HuH-7.5 (cell line): ENCODE results near the gene SLC3A2.
A peak's percentile ranks its signal among the peaks of the same experiment; 100 is the strongest.

Experiments
- DNase-seq: peaks from one replicate; pipeline ENCODE4 v3.0.0; 2011; ENCODE audit warnings: low spot score

The SLC3A2 gene

DNA sequence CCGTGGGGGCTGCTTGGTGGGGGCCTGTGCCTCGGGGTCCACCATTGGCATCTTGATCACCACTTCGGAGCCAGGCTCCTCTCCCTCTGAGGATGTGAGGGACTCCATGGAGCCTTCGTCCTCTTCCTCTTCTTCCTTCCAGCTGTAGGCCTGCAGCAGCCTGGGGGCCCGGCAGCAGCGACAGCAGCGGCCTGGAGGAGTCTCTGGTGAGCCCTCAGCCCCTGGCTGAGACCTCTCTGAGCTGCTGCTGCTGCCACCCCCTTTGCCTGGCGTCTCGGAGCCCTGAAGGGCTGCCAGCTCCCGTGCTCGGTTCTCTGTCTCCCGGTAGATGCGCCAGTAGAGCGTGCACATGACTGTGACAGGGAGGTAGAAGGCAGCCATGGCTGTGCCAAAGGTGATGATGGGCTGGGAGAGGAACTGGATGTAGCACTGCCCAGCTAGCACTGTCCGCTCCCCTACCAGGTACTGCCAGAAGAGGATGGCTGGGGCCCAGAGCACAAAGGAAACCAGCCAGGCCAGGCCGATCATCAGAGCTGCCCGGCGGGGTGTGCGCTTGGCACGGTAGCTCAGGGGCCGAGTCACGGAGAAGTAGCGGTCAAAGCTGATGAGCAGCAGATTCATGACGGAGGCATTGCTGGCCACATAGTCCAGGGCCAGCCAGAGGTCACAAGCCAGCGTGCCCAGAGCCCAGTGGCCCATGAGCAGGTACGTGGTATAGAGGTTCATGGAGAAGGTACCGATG, 29.6 kb downstream of the SLC3A2 start:
- no peak for DNase-seq

DNA sequence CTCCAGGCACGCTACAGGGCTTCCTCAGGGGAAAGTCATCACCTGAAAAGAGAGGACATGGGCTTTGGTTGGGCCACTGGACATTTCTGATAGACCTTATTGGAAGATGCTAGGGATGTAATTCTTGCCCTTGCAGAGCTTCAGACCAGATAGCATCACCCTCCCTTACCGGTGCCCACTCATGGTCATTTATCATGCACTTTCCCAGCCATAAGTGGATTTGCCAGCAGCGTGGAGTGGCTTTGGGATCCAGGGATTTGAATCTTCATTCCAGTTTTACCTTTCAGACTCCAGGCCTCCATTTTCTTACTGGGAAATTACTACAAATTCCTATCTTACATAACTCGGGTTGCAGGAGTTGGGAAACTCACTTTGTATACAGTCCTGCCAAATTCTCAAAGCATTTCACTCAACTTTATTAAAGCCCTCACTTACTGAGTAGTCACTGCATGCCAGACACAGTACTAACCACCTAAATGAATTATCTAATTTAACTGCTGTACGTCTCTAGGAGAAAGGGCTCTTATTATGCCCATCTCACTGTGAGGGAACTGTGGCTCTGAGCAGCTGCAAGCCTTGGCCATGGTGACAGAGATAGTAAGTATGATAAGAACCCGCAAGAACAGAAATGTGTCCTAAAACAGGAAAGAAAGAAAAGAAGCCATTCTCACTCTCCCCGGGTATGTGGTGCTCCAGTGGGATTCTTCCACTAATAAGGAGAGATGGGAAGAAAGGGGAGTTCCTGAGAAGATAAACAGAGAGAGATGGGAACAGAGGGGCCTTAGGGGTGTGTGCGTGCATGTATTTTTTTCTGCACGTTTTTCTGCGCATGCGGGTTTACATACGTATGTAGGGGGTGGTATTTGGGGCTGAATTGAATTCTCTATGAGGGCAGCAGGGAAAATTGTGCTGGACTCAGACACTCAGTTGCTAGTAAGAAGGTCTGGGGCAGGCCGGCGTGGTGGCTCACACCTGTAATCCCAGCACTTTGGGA, 30.7 kb downstream of the SLC3A2 start:
- DNase-seq: no peak

- no peak for DNase-seq
These were observed 31.6 kb downstream of the SLC3A2 start for GRCh38 chr11:62912268-62912667.

GRCh38 chr11:62914416-62914815, 33.7 kb downstream of the SLC3A2 start:
- DNase-seq: no peak

- DNase-seq: no peak
These were observed 37.3 kb downstream of the SLC3A2 start for GRCh38 chr11:62917906-62918502.

DNA sequence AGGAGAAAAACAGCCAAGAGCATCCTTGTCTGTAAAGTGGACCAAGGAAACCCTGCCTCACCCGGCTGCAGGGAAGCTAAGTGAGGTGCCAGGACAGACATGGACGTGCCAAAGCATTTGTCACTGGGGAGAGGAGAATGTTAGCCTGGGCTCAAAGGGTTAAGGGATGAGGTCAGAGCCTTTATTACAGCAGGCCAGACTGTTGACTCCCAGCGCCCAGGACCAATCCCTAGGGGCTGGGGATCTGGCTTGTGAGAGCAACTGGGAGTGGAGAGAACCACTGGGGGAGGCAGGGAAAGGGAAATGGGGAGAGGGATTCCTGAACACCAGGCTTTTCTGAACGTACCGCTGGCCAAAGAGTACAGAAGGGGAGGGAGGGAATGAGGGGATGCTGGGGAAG, 37.8 kb downstream of the SLC3A2 start:
- no peak for DNase-seq

DNA sequence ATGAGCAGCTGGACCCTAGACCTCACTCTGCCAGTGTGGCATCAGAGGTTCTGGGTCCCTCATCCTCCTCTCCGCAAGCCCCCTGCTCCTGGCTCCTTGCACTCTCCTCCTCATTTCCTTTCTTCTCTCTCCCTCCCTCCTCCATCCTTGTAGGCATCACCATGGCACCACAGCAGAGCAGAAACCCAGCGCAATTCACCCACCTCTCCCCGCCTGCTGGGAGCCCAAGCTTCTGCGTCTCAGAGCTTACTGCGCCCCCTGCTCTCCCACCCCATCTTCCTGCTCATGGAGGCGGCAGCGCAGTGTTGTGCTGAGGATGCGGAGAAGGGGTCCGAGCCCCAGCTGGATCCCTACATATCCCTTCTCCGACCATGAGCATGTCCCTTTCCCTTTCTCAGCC, 38.8 kb downstream of the SLC3A2 start:
- DNase-seq: no peak

GRCh38 chr11:62919898-62920640, 39.4 kb downstream of the SLC3A2 start:
- DNase-seq: no peak

DNA sequence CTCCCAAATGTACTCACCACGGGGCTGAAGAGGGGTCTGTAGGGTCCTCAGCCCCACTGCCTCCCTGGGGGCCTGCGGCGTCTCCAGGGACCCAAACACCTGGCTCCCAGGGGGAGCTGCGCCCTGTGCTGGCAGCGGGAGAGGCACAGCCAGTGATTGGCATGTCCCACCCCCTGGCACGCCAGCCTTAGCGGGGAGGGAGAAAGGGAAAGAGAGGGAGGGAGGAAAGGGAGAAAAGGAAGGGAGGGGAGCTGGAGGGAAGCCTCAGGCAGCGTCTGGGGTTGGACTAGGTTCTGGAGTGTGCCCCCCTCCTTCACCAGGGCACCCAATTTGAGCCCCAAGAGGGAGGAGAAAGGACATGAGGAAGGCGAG, 40.5 kb downstream of the SLC3A2 start, which contains the start of gene CHRM1:
TSS of gene CHRM1 (minus strand) at position 163 of the 372 bp plus-strand sequence. CDS start 10,263 bp downstream, outside the sequence.
- DNase-seq: no peak

DNA sequence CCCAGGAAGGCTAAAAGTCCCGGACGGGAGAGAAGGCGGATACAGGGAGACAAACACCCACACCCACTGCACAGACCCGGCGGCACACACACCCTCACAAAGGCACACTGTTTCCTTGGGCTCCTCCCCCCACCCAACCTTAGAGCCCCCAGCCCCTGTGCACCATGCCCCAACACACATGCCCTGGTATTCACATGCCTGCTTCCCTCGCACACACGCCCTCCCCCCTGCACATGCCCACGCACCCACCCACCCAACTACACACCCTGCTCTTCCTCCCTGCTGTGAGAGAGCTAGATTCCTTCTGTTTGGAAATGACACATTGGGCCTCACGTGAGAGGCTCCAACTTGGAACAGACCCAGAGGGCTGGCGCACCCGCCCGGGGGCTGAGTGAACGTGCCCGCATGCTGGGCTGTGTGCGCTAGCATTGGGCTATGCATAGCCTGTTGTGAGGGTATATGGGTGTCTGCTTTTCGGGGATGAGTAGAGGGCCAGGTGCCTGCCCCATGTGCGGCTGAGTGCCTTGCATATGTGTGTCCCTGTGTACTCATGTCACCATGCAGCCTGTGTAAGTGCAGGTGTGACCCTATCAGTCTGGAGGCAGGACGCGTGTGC, 41.0 kb downstream of the SLC3A2 start:
- no peak for DNase-seq

GRCh38 chr11:62922189-62922589, 41.5 kb downstream of the SLC3A2 start:
- DNase-seq: no peak

GRCh38 chr11:62922653-62923431, 42.1 kb downstream of the SLC3A2 start:
- no peak for DNase-seq

DNA sequence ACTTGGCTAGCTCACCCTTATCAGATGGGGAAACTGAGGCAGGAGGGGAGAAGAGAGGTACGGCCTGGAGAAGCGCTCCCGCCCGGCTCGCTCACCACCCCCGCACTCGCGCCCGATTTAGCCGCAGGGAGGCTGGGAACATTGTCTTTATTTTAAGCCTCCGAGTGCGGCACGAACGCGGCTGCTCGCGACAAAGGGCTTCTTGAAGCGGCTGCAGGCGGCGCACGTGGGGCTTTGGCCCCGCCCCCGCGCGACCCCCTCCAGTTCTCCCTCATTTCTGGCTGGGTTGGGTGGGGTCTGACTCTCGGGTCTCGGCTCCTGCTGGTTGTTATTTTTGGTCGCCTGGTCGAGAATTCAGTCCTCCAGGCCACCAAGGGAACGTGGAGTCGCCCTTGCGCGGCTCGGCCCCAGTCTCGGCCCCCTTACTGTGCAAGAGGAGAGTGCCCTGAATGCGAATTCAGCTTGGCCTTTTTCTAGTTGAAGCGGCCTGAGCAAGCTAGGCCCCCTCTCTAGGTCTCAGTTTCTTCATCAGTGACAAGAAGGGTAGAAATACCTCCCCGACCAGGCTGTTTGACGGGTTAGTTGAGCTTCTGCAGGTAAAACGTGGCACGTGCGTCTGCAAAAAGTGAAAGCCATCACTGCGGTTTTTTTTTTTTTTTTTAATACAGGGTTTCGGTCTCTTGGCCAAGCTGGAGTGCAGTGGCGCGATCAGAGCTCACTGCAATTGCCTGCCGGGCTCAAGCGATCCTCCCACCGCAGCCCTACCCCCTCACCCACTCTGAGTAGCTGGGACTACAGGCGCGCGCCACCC, 43.1 kb downstream of the SLC3A2 start:
- DNase-seq: no peak

DNA sequence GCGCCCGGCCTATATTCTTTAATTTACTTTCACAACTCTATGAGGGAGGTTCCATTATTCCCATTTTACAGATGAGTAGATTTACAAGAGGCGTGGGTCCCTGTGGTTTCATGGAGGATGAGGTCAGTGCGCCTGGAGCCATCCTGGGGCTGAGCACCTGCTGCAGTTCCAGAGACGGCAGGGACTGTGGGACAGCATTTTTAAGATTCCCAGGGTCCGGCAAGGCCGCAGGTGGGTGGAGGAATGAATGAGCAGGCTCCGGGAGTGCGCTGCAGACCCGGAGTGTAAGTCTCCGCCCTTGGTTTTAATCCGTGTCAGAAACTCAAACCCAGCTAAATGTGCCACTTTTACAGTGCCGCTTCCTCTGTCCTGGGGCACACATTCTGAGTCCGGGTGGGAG, 44.6 kb downstream of the SLC3A2 start:
- no peak for DNase-seq

DNA sequence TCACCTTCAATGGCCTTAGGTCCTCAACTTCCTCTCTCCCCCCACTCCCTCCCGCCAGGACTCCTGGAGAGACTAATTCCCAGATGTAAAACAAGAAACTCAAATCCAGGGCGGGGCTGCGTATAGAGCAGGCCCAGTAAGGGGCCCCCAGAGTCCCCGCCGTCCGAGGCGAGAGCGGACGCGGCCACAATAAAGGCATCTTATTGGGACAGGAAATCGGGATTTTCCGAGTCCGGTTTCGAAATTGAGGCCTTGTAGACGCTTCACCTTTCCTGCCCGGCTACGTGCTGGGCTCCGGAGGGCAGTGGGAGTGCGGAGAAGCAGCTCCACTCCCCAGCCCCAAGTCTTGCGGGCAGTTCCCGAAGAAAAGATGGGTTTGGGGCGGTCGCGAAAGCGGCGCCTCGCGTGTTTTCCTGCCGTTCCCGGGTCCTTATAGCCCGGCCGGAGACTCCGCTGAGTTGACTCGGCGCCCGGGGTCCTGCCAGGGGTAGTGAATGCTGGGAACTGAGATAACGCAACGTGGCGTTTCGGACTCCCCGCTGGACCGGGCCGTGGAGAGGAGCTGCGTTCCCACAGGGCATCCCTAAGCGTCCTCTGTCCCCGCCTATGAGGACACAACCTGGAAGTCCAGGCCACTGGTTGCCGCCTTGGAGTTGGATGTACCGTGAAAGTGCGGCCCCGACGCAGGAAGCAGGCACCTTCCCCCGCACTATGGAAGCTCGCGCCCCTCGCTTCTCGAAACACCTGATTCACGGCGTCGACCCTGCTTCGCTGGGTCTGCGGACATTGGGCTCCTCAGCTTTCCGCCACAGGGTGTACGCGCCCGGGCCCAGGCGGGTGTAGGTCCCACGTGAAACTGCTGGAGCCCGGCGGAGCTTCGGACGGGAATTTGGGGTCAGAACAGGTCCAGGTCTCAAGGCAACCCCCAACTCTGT, 45.3 kb downstream of the SLC3A2 start:
- DNase-seq: no peak

GRCh38 chr11:62926680-62927455, 46.2 kb downstream of the SLC3A2 start:
- peak; percentile 66 for DNase-seq

DNA sequence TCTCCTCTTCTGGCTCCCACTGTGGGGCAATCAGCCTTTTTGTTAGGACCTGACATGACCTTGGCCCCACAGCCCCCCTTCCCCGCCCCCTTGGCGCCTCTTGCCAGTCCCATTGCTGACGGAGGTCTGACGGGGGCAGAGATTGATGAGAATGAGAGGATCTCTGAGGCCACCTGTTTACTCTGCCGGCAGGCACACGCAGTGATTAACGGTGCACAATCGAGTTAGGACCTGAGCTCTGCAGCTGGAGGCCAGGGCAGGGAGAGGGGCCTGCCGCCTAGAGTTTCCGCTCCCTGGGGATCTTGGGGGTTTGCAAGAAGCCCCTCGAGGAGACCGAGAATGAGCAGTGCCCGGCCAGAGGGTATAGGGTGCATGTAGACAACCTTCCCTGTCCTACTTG, 47.3 kb downstream of the SLC3A2 start:
- DNase-seq: peak; percentile 65

DNA sequence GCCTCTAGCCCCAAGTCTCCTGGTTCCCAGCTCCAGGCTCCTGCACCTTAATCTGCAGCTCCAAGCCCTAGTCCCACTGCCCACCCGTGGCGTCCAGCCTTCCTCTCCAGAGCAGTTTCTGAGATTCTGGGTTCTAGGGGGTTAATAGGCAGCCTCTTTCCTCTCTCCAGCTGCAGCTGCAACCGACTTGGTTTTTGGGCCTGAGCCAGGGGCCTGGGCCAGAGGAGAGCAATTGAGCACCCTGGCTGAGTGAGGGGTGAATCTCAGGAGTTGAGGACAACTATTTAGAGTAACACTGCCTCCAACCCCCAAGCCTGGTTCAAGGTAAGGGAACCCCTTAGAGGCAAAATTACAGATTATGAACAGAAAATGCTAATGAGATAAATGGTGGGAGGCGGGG, 49.5 kb downstream of the SLC3A2 start:
- no peak for DNase-seq
